GM21447 (cell line): ENCODE data around the gene SH3BGRL3.

Source experiments
- ATAC-seq: cut with Tn5 transposase; IDR thresholded peaks from one replicate; pipeline ENCODE4 v1.9.1; 2021; ENCODE audit not compliant: unreplicated experiment

The SH3BGRL3 gene

DNA sequence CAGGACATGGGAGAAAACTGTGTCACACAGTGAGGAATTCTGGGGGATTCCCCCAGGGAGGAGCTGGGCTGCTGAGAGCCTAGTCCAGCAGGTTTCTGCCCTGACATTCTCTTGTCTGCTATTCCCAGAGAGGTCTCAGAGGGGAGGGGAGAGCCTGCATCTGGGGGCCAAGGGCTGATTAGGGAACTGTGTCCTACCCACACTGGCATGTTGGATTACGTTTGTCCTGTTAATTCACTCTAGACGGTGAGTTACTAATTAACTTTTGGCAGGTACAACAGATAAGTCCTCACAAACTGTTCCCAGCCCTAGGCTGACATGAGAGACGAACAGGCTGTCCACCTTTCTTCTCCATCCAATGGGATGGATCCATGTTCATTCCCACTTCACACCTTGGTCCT is 2.6 kb upstream of the SH3BGRL3 start:
- ATAC-seq, result no peak

DNA sequence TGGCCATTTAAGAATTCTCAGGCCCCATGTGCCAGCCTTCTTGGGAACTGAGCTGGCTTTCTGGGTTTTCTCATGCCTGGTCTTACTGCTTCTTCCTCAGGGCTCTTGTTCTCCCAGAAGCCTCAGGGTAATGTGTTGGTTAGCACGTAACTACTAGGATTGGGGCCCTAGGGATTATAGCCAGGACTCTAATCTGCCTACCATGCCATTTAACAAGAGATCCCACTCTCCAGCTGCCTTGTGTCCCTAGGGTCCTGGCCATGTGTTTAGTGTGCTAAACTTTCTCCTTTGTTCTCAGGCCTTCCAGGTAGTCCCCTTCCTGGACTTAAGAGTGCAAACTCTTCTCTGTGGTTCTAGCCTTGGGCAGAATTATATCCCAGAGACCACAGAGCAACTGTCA is 2.2 kb upstream of the SH3BGRL3 start:
- no peak for ATAC-seq

DNA sequence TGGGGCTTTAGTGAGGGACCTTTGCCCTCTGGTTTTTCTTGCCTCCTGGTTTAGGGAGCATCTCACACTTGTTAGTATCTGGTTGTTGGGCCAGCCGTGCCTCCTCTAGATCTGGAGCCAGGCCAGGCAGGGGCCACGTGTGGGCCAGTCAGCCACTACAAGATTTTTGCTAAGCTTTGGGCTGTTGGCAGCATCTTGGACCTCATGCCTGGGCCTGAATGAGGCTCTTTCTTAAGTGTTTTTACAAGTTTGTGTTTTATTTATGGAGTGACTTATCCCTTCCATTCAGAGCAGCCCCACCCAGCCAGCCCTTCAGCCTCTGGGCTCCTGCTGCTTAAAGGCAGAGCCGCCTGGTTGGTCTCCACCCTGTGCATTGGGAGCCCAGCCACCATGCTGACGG is 1.6 kb upstream of the SH3BGRL3 start:
- ATAC-seq, result no peak

DNA sequence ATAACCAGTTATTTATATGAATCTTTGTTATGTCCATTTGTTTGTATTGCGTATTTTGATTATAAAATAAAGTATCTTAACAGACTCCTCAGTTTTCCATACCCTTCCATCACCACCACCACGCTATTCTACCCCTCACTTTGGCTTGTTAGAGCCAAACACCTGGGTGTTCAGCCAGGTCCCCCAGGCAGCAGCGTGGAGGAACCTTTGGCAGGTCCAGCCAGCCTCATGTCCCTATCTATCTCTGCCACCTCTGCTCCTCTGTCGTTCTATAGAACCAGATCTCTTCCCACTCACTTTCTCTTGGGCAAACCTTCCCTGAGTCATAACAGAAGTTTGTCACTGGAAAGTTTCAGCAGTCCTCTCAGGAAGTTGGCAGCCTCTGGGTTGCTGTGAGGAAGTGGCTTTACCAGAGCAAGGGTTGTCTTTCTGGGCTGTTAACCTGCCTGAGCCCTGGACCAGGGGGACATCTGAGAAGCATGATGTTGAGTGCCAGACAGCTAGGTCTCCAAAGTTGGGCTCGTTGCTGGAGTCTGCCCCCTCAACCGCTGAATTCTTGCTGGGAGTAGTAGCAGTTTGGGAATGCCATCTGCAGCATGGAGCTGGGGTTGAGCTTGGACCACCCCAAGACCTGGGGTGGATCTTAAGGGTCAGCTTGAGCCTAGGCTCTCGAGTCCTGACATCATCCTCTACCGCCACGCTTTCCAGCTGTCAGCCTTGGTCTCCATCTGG is 996 bp upstream of the SH3BGRL3 start:
- ATAC-seq, result no peak

DNA sequence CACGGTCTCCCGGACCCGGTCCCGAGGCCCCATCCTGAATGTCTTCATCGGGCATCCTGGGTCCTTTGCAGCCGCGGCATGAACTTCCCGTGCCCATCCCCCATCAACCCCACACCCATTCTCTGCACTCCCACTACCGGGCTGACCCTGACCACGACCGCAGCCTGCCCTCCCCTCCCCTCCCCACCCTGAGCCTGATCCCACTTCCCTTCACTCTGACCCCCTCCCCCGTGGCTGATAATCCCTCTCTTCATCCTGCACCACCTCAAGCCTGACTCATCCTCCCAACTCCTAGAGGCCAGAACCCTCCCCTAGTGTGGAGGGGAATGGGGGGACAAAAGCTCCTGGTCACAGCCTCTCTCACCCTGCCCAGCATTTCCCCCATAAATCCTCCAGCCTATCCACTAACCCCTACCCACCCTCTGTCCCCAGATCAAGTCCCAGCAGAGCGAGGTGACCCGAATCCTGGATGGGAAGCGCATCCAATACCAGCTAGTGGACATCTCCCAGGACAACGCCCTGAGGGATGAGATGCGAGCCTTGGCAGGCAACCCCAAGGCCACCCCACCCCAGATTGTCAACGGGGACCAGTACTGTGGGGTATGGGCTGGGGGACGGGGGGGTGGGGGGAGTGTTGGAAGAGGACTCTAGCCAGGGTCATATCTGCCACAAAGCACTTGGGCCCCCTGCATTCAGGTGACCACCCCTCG is 602 bp downstream of the SH3BGRL3 start:
- no peak for ATAC-seq

- no peak for ATAC-seq
Measured at GRCh38 chr1:26281091-26281958, 1.4 kb downstream of the SH3BGRL3 start.

GRCh38 chr1:26281971-26282370 is 2.1 kb downstream of the SH3BGRL3 start:
- ATAC-seq, result no peak

DNA sequence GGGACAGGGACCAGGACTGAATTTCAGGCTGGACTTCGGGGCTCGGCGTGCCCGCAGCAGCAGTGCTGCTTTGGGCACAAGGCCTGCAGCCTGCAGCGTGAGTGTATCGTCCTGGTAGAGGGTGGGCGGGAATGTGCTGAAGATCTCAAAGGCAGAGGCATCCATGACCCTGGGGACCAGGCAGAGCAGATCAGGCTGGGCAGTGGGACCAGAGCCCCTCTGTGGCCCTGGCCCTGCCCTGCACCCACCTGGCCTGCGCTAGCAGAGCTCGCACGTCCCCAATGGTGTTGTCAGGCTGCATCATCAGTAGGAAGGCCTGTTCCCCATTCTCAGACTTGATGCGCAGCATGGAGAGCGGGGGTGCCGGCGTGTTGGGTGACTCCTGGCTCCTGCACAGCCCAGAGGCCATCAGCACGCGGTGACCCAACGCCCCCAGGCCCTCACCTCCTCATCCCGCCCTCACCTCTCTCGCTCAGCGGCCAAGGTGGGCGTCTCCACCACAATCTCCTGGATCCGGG is 2.6 kb downstream of the SH3BGRL3 start:
- ATAC-seq, result no peak

GRCh38 chr1:26283279-26283853 is 3.5 kb downstream of the SH3BGRL3 start:
- no peak for ATAC-seq

DNA sequence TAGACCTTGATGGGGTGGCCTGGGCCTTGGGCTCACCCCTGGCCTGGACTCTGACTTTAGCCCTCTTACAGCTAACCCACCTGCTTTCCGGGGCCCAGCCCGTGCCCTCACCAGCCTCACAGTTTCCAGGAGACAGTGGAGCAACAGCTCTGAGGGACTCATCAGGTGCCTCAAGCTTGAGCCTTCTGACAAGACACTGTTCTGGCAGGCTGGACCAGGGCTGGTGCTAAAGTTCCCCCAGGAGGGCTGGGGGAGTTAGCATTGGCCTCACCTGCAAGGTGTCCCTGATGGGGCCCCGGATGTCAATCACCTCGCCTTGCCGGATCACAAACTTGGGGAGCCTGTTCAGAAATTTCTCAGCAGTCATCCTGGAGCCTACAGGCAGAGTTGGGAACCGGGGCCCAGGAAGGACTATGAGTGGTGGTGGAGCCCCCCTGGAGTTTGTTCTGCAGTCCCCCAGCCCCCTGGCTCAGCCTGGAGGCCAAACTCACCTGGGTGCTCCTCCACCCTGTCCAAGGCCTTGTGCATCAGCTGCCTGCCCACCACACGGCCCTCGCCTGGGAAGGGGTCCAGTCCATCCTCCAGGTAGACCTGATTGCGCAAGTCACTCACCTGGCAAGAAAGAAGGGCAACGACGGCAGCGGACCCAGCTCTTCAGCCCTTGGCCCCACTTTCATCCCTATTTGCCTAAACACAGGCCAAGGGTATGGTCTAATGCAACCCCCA is 4.1 kb downstream of the SH3BGRL3 start:
- ATAC-seq, result no peak

DNA sequence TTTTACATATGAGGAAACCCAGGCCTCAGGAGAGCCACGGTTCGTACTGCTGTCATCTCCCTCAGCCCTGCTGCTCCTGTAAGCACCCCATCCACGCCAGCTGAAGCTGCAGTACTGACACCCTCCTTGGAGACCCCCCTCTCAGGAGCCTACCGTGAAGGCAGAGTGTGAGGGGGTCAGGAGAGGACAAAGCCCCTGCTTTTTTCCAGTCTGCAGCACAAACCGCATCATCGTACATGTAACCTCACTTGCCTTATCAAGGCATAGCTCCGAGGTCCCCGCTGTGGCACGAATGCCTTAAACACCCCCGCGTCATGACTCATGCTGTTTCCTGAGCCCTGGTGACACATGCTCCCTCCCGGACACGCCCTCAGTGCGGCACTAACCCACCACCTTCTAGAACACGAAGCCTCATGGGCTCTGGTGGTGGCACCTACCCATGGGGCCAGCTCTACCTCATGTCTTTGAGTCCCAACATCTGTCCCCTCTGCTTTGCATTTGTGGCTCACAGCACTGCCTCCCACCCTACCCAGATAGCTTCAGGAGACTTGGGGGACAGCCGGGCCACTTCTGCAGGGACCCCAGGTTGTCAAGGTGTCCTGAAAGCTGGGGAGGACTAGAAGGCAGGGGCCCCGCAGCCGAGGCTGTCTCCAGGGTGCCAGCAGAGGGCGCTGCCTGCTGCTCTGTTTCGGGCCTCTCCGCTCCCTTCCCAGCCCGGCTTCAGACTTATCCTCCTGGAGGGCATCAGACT is 4.9 kb downstream of the SH3BGRL3 start:
- ATAC-seq, result no peak

DNA sequence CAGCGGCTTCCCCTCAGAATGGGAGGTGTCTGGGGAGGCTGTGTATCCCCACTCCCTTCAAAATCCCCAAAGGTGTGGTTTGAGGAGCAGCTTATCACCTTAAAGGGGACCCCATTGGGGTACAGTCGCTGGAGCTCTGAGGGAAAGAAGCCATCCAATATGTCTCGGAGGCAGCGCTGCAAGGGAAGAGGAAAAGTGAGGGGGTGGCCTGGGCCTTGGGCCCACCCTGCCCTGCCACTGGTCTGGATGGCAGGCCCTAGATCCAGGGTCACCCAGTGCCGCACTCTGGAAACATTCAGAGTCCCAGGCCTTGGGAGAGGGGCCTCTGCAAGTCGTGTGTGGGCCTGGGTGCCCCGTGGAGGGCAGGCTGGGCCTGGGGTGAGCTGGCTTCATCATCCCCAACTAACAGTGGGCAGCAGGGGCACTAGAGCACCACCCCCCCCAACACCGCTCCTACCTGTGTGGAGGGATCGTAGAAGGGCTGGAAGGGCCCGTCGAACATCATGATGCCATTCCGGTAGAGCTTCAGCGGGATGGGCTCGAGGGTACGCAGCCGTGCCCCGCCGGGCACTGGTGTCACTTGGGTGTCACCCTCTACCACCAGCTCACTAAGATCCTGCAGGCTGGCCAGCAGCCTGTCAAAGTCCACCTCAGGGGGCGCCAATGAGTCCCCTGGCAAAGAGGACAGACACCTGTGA is 5.6 kb downstream of the SH3BGRL3 start:
- ATAC-seq, result no peak

GRCh38 chr1:26286064-26286416 is 6.2 kb downstream of the SH3BGRL3 start:
- no peak for ATAC-seq

- ATAC-seq, result peak; percentile 41
Measured at GRCh38 chr1:26287033-26287711, 7.3 kb downstream of the SH3BGRL3 start.

- ATAC-seq, result no peak
Measured at GRCh38 chr1:26287811-26288210, 7.9 kb downstream of the SH3BGRL3 start.

- no peak for ATAC-seq
Measured at GRCh38 chr1:26288311-26288941, 8.5 kb downstream of the SH3BGRL3 start.

GRCh38 chr1:26289158-26290059 is 9.5 kb downstream of the SH3BGRL3 start:
- ATAC-seq, result no peak
